GM23338 (cell line): Measurements from ENCODE around the gene C11orf91. TPM values are rescaled to one million over a fixed set of nuclear protein-coding genes. Genes with fewer than 3 reads are reported as not detected.

ENCODE experiments used
- ATAC-seq: fragments of 200-7000 bp; cut with Tn5 transposase; 3 replicates; pipeline ENCODE4 v1.9.1; 2020
- DNase-seq: peaks from one replicate; pipeline ENCODE4 v3.0.0-alpha.2; 2015; ENCODE audit warnings: low spot score
- H2AFZ ChIP-seq: fragments of 200-600 bp; sonication (generic); 2 replicates; pipeline ENCODE4 v1.8.0; 2016; ENCODE audit warnings: antibody characterized with exemption, mild to moderate bottlenecking, moderate library complexity
- H3F3A ChIP-seq: fragments of 200-600 bp; sonication (generic); replicated peaks from 2 replicates; pipeline ENCODE4 v1.8.0; 2017; ENCODE audit warnings: antibody characterized with exemption, mixed run types, low read depth
- H3K27ac ChIP-seq: fragments of 200-600 bp; sonication (generic); 2 replicates; pipeline ENCODE4 v1.6.1; 2016; ENCODE audit warnings: low read depth
- H3K27me3 ChIP-seq: fragments of 200-600 bp; sonication (generic); 2 replicates; pipeline ENCODE4 v1.8.0; 2016; ENCODE audit warnings: mild to moderate bottlenecking, mixed run types, moderate library complexity; ENCODE audit not compliant: insufficient read depth
- H3K36me3 ChIP-seq: fragments of 200-600 bp; sonication (generic); 2 replicates; pipeline ENCODE4 v1.8.0; 2016; ENCODE audit warnings: mild to moderate bottlenecking; ENCODE audit not compliant: insufficient read depth
- H3K4me1 ChIP-seq: fragments of 200-600 bp; sonication (generic); 2 replicates; pipeline ENCODE4 v1.8.0; 2016; ENCODE audit warnings: mild to moderate bottlenecking, moderate library complexity; ENCODE audit not compliant: insufficient read depth
- H3K4me2 ChIP-seq: fragments of 200-600 bp; sonication (generic); 2 replicates; pipeline ENCODE4 v1.7.1; 2017; ENCODE audit warnings: mixed run types
- H3K4me3 ChIP-seq: fragments of 200-600 bp; sonication (generic); 2 replicates; pipeline ENCODE4 v1.6.1; 2016; ENCODE audit warnings: mixed run types
- H3K79me2 ChIP-seq: fragments of 200-600 bp; sonication (generic); replicated peaks from 2 replicates; pipeline ENCODE4 v1.8.0; 2017; ENCODE audit warnings: mild to moderate bottlenecking; ENCODE audit not compliant: insufficient read depth
- H3K9me2 ChIP-seq: fragments of 200-600 bp; sonication (generic); 2 replicates; pipeline ENCODE4 v1.8.0; 2017; ENCODE audit not compliant: insufficient read depth
- H4K20me1 ChIP-seq: fragments of 200-600 bp; sonication (generic); replicated peaks from 2 replicates; pipeline ENCODE4 v1.8.0; 2017; ENCODE audit warnings: mild to moderate bottlenecking; ENCODE audit not compliant: insufficient read depth
- H3K27ac Mint-ChIP-seq: 2 replicates; pipeline ENCODE4 v1.8.0; 2020; ENCODE audit warnings: inconsistent platforms, mild to moderate bottlenecking, moderate library complexity, mixed read lengths
- H3K27me3 Mint-ChIP-seq: 3 replicates; pipeline ENCODE4 v1.8.0; 2022; ENCODE audit warnings: low read depth, mild to moderate bottlenecking, moderate library complexity, mixed read lengths, inconsistent platforms; ENCODE audit not compliant: insufficient read depth, poor library complexity
- H3K36me3 Mint-ChIP-seq: 3 replicates; pipeline ENCODE4 v1.8.0; 2021; ENCODE audit warnings: low read depth, mild to moderate bottlenecking, inconsistent platforms, moderate library complexity, mixed read lengths
- H3K4me1 Mint-ChIP-seq: 3 replicates; pipeline ENCODE4 v1.8.0; 2020; ENCODE audit warnings: mild to moderate bottlenecking, inconsistent platforms, mixed read lengths
- H3K4me3 Mint-ChIP-seq: 3 replicates; pipeline ENCODE4 v1.8.0; 2021; ENCODE audit warnings: moderate library complexity, mild to moderate bottlenecking, inconsistent platforms, mixed read lengths
- H3K9me3 Mint-ChIP-seq: 3 replicates; pipeline ENCODE4 v1.8.0; 2020; ENCODE audit warnings: moderate library complexity, mild to moderate bottlenecking, inconsistent platforms, mixed read lengths
- CREB1 ChIP-seq: fragments of 250-450 bp; sonication (Bioruptor Pico); IDR thresholded peaks from 2 replicates; pipeline ENCODE4 v1.5.0; 2020; ENCODE audit warnings: low read depth, mild to moderate bottlenecking, moderate library complexity
- CTCF ChIP-seq, 2 experiments: fragments of 200-600 bp in 1 of 2; sonication (generic) in 1 of 2; conservative IDR thresholded peaks; 2 replicates each; pipeline versions ENCODE4 v1.5.1 to v1.6.1; 2016 to 2017; ENCODE audit warnings: antibody characterized with exemption in 2 of 2, low read depth in 2 of 2, mild to moderate bottlenecking in 2 of 2, moderate library complexity in 1 of 2
- EZH2 ChIP-seq: fragments of 200-600 bp; sonication (generic); IDR thresholded peaks from one replicate; pipeline ENCODE4 v1.8.0; 2017; ENCODE audit warnings: antibody characterized with exemption, mild to moderate bottlenecking, low read depth; ENCODE audit not compliant: unreplicated experiment
- EZH2phosphoT487 ChIP-seq: fragments of 200-600 bp; sonication (generic); IDR thresholded peaks from one replicate; pipeline ENCODE4 v1.8.1; 2018; ENCODE audit warnings: antibody characterized with exemption; ENCODE audit not compliant: unreplicated experiment
- JUNB ChIP-seq: IDR thresholded peaks from one replicate; pipeline ENCODE4 v1.6.1; 2016; ENCODE audit warnings: antibody characterized with exemption; ENCODE audit not compliant: unreplicated experiment
- NANOG ChIP-seq: IDR thresholded peaks from 2 replicates; pipeline ENCODE4 v1.6.1; 2016; ENCODE audit warnings: antibody characterized with exemption, borderline replicate concordance
- POLR2AphosphoS5 ChIP-seq: IDR thresholded peaks from 2 replicates; pipeline ENCODE4 v1.6.1; 2016; ENCODE audit warnings: antibody characterized with exemption, low read depth
- STAT1 ChIP-seq: IDR thresholded peaks from one replicate; pipeline ENCODE4 v1.6.1; 2016; ENCODE audit warnings: antibody characterized with exemption; ENCODE audit not compliant: unreplicated experiment
- ZNF114 ChIP-seq: fragments of 250-450 bp; sonication (Bioruptor Pico); IDR thresholded peaks from 2 replicates; pipeline ENCODE4 v1.5.0; 2020; ENCODE audit warnings: mild to moderate bottlenecking, moderate library complexity
- ZNF331 ChIP-seq: fragments of 250-450 bp; sonication (Bioruptor Pico); IDR thresholded peaks from 2 replicates; pipeline ENCODE4 v1.5.0; 2020; ENCODE audit warnings: low read depth, mild to moderate bottlenecking, moderate library complexity
- polyA plus RNA-seq: library from polyadenylated mRNA; unstranded; fragments of >200 nt; fragmentation: Nextera tagmentation; extraction: Ambion mirVana; gene quantifications from 2 replicates; pipeline ENCODE4 v1.2.1, GENCODE V29; 2016
- total RNA-seq: library from RNA; depleted of rRNA; stranded (reverse); fragments of >200 nt; shearing (Covaris generic); gene quantifications from 2 replicates; pipeline ENCODE4 v1.2.3, GENCODE V29; 2014
- TF ChIP-seq, protein P1 (sequence below): IDR thresholded peaks from 2 replicates; pipeline ENCODE4 v1.6.1; 2016; ENCODE audit warnings: antibody characterized with exemption
- TF ChIP-seq, protein P2 (sequence below): IDR thresholded peaks from one replicate; pipeline ENCODE4 v1.6.1; 2018; ENCODE audit warnings: antibody characterized with exemption; ENCODE audit not compliant: unreplicated experiment
- TF ChIP-seq, protein P3 (sequence below): fragments of 250-450 bp; sonication (Bioruptor Pico); IDR thresholded peaks from 2 replicates; pipeline ENCODE4 v1.5.0; 2020; ENCODE audit warnings: mild to moderate bottlenecking, moderate library complexity

The C11orf91 gene
- total and polyA plus RNA-seq, 2 experiments from 2014 or later: not detected

- H3K79me2 ChIP-seq: no peaks in the 10 kb centered on the region
- H4K20me1 ChIP-seq: no peaks in the 10 kb centered on the region
- Mint-ChIP-seq H3K4me1 (no peaks in the 10 kb centered on the region), H3K9me3 (no peaks in the 10 kb centered on the region; the same call in 2 of the 3 replicates), H3K36me3 (peaks cover 9% of the 10 kb centered on the region; the same call in 2 of the 3 replicates), H3K27ac (no peak overlapping the region), H3K27me3 (no peaks in the 10 kb centered on the region), H3K4me3 (no peak overlapping the region)
- ATAC-seq: no peak
- TF ChIP-seq ZNF114 (CRISPR knock-in tag): no peak
- no peak for TF ChIP-seq ZNF331 (CRISPR knock-in tag)
- no peak for TF ChIP-seq NANOG
- TF ChIP-seq EZH2: no peak
- TF ChIP-seq CREB1 (CRISPR knock-in tag): no peak
- TF ChIP-seq, protein P1, sequence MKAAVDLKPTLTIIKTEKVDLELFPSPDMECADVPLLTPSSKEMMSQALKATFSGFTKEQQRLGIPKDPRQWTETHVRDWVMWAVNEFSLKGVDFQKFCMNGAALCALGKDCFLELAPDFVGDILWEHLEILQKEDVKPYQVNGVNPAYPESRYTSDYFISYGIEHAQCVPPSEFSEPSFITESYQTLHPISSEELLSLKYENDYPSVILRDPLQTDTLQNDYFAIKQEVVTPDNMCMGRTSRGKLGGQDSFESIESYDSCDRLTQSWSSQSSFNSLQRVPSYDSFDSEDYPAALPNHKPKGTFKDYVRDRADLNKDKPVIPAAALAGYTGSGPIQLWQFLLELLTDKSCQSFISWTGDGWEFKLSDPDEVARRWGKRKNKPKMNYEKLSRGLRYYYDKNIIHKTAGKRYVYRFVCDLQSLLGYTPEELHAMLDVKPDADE: no peak
- no peak for TF ChIP-seq POLR2AphosphoS5
- TF ChIP-seq STAT1: no peak
- TF ChIP-seq, protein P2, sequence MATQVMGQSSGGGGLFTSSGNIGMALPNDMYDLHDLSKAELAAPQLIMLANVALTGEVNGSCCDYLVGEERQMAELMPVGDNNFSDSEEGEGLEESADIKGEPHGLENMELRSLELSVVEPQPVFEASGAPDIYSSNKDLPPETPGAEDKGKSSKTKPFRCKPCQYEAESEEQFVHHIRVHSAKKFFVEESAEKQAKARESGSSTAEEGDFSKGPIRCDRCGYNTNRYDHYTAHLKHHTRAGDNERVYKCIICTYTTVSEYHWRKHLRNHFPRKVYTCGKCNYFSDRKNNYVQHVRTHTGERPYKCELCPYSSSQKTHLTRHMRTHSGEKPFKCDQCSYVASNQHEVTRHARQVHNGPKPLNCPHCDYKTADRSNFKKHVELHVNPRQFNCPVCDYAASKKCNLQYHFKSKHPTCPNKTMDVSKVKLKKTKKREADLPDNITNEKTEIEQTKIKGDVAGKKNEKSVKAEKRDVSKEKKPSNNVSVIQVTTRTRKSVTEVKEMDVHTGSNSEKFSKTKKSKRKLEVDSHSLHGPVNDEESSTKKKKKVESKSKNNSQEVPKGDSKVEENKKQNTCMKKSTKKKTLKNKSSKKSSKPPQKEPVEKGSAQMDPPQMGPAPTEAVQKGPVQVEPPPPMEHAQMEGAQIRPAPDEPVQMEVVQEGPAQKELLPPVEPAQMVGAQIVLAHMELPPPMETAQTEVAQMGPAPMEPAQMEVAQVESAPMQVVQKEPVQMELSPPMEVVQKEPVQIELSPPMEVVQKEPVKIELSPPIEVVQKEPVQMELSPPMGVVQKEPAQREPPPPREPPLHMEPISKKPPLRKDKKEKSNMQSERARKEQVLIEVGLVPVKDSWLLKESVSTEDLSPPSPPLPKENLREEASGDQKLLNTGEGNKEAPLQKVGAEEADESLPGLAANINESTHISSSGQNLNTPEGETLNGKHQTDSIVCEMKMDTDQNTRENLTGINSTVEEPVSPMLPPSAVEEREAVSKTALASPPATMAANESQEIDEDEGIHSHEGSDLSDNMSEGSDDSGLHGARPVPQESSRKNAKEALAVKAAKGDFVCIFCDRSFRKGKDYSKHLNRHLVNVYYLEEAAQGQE: no peak
- TF ChIP-seq, protein P3, sequence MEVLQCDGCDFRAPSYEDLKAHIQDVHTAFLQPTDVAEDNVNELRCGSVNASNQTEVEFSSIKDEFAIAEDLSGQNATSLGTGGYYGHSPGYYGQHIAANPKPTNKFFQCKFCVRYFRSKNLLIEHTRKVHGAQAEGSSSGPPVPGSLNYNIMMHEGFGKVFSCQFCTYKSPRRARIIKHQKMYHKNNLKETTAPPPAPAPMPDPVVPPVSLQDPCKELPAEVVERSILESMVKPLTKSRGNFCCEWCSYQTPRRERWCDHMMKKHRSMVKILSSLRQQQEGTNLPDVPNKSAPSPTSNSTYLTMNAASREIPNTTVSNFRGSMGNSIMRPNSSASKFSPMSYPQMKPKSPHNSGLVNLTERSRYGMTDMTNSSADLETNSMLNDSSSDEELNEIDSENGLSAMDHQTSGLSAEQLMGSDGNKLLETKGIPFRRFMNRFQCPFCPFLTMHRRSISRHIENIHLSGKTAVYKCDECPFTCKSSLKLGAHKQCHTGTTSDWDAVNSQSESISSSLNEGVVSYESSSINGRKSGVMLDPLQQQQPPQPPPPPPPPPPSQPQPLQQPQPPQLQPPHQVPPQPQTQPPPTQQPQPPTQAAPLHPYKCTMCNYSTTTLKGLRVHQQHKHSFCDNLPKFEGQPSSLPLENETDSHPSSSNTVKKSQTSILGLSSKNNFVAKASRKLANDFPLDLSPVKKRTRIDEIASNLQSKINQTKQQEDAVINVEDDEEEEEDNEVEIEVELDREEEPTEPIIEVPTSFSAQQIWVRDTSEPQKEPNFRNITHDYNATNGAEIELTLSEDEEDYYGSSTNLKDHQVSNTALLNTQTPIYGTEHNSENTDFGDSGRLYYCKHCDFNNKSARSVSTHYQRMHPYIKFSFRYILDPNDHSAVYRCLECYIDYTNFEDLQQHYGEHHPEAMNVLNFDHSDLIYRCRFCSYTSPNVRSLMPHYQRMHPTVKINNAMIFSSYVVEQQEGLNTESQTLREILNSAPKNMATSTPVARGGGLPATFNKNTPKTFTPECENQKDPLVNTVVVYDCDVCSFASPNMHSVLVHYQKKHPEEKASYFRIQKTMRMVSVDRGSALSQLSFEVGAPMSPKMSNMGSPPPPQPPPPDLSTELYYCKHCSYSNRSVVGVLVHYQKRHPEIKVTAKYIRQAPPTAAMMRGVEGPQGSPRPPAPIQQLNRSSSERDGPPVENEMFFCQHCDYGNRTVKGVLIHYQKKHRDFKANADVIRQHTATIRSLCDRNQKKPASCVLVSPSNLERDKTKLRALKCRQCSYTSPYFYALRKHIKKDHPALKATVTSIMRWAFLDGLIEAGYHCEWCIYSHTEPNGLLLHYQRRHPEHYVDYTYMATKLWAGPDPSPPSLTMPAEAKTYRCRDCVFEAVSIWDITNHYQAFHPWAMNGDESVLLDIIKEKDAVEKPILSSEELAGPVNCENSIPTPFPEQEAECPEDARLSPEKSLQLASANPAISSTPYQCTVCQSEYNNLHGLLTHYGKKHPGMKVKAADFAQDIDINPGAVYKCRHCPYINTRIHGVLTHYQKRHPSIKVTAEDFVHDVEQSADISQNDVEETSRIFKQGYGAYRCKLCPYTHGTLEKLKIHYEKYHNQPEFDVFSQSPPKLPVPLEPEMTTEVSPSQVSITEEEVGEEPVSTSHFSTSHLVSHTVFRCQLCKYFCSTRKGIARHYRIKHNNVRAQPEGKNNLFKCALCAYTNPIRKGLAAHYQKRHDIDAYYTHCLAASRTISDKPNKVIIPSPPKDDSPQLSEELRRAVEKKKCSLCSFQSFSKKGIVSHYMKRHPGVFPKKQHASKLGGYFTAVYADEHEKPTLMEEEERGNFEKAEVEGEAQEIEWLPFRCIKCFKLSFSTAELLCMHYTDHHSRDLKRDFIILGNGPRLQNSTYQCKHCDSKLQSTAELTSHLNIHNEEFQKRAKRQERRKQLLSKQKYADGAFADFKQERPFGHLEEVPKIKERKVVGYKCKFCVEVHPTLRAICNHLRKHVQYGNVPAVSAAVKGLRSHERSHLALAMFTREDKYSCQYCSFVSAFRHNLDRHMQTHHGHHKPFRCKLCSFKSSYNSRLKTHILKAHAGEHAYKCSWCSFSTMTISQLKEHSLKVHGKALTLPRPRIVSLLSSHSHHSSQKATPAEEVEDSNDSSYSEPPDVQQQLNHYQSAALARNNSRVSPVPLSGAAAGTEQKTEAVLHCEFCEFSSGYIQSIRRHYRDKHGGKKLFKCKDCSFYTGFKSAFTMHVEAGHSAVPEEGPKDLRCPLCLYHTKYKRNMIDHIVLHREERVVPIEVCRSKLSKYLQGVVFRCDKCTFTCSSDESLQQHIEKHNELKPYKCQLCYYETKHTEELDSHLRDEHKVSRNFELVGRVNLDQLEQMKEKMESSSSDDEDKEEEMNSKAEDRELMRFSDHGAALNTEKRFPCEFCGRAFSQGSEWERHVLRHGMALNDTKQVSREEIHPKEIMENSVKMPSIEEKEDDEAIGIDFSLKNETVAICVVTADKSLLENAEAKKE (CRISPR knock-in tag): no peak
- TF ChIP-seq CTCF (conservative IDR thresholded peaks at IDR 0.05; ENCODE audit: low read depth in 2 of 2): no peak
- no peak for TF ChIP-seq EZH2phosphoT487
- no peak for TF ChIP-seq JUNB
- no peaks in the 10 kb centered on the region for H3K9me2 ChIP-seq
- H3K27me3 ChIP-seq: no peaks in the 10 kb centered on the region
- H3K36me3 ChIP-seq: peaks cover 7% of the 10 kb centered on the region; the same call in 1 of the 2 replicates
- H3K4me1 ChIP-seq: no peaks in the 10 kb centered on the region
- H2AFZ ChIP-seq: no peak overlapping the region
- H3K27ac ChIP-seq: no peak overlapping the region
- H3K4me2 ChIP-seq: no peak overlapping the region
- no peaks in the 10 kb centered on the region for H3F3A ChIP-seq
- H3K4me3 ChIP-seq: no peak overlapping the region
- DNase-seq: no peak
These were observed 11.8 kb upstream of the C11orf91 start for GRCh38 chr11:33712436-33712835.
